ENCODE data around the gene NCK2. TPM values are rescaled to one million over a fixed set of nuclear protein-coding genes. Genes with fewer than 3 reads are reported as not detected.

The NCK2 gene
- total RNA-seq, 1 experiment from 2014 or later, result 21.6 TPM

DNA sequence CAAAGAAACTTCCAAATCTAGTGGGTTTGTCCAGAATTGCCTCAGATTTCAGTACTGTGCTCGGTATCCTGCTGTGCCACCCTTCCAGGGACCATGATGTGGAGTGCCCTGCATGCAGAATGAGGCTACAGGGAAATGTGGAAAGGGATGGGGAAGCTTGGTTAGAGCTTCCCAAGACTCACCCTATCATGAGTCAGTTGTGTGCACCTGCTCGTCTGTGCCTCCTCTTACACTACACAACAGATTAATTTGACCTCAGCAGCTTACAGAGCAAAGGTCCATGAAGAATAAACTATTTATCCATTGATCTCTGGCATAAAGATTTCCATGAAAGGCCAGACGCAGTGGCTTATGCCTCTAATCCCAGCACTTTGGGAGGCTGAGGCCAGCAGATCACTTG, 21.3 kb upstream of the NCK2 start:
- Histone ChIP-seq H3K27me3 (replicated peaks; ENCODE audit: insufficient read depth, low read depth, low read length, poor library complexity) (peaks cover 15% of the 10 kb centered on the region), H3K27ac (ENCODE audit: low read depth, low read length, poor library complexity, severe bottlenecking) (no peak overlapping the region), H3K9me3 (ENCODE audit: low read depth, low read length, poor library complexity, severe bottlenecking) (peaks cover 2% of the 10 kb centered on the region), H3K4me1 (ENCODE audit: insufficient read depth, low read length, poor library complexity, severe bottlenecking) (no peaks in the 10 kb centered on the region), H3K36me3 (ENCODE audit: insufficient read depth, low read length, poor library complexity, severe bottlenecking) (no peaks in the 10 kb centered on the region), H3K4me3 (ENCODE audit: low read depth, low read length, poor library complexity, severe bottlenecking) (no peak overlapping the region)
- no peak for TF ChIP-seq EZH2 (IDR thresholded peaks at IDR 0.05; ENCODE audit: borderline replicate concordance, low read depth, low read length, poor library complexity, severe bottlenecking)
- TF ChIP-seq, protein P1, sequence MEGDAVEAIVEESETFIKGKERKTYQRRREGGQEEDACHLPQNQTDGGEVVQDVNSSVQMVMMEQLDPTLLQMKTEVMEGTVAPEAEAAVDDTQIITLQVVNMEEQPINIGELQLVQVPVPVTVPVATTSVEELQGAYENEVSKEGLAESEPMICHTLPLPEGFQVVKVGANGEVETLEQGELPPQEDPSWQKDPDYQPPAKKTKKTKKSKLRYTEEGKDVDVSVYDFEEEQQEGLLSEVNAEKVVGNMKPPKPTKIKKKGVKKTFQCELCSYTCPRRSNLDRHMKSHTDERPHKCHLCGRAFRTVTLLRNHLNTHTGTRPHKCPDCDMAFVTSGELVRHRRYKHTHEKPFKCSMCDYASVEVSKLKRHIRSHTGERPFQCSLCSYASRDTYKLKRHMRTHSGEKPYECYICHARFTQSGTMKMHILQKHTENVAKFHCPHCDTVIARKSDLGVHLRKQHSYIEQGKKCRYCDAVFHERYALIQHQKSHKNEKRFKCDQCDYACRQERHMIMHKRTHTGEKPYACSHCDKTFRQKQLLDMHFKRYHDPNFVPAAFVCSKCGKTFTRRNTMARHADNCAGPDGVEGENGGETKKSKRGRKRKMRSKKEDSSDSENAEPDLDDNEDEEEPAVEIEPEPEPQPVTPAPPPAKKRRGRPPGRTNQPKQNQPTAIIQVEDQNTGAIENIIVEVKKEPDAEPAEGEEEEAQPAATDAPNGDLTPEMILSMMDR (conservative IDR thresholded peaks at IDR 0.05; ENCODE audit: low read depth, low read length), result no peak
- ChIA-PET POLR2A (ENCODE audit: low non-redundant PET) (no interaction called here), CTCF (no interaction called here)
- no TSS peak for BruUV-seq (replicated peaks)
- intact Hi-C loops (cut with micrococcal nuclease; ENCODE audit: unreplicated experiment), result no loop called here
- DNase-seq (ENCODE audit: low spot score), result no peak

DNA sequence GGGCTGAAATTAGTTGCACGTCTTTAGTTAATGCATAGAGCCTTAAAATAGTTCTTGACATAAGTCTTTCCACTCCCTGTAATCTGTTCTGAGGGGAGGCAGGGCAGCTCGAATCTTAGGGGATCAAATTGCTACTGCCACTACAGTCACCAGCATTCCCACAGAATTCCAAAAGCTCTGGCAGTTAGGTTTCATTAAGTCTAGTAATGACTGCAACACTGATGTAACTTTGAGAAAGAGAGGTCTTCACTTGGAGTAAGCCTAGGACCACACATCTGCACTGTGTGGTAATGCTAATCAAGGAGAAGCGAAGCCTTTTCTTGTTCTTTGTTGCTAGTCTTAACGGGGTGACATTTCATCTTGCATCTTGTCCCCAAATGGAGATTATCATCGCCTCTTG, 19.3 kb upstream of the NCK2 start:
- ChIA-PET POLR2A (ENCODE audit: low non-redundant PET) (no interaction called here), CTCF (no interaction called here)
- no peak for TF ChIP-seq EZH2 (IDR thresholded peaks at IDR 0.05; ENCODE audit: borderline replicate concordance, low read depth, low read length, poor library complexity, severe bottlenecking)
- TF ChIP-seq, protein P1 (conservative IDR thresholded peaks at IDR 0.05; ENCODE audit: low read depth, low read length), result no peak
- Histone ChIP-seq H3K4me3 (ENCODE audit: low read depth, low read length, poor library complexity, severe bottlenecking) (no peak overlapping the region), H3K36me3 (ENCODE audit: insufficient read depth, low read length, poor library complexity, severe bottlenecking) (no peaks in the 10 kb centered on the region), H3K27ac (ENCODE audit: low read depth, low read length, poor library complexity, severe bottlenecking) (no peak overlapping the region), H3K27me3 (replicated peaks; ENCODE audit: insufficient read depth, low read depth, low read length, poor library complexity) (peaks cover 6% of the 10 kb centered on the region), H3K4me1 (ENCODE audit: insufficient read depth, low read length, poor library complexity, severe bottlenecking) (no peaks in the 10 kb centered on the region), H3K9me3 (ENCODE audit: low read depth, low read length, poor library complexity, severe bottlenecking) (peaks cover 2% of the 10 kb centered on the region)
- no TSS peak for BruUV-seq (replicated peaks)
- intact Hi-C loops (cut with micrococcal nuclease; ENCODE audit: unreplicated experiment), result no loop called here
- DNase-seq (ENCODE audit: low spot score), result no peak

DNA sequence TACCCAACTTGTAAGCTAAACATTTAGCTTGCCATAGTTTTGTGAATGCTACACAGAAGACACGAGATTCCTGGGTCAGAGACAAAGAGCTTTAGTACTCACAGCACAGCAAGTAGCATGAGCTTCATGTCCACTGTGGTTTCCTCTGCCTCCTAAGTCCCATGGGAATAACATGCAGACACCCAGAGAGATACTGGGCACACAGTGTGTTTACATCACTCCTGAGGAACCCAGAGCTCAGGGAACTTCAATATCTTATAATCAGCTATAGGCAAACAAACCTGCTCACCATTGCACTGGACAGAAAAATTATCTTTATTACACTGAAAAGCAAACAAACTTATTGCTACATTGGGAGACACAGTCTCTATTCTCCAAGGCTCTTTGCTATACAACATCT, 14.5 kb upstream of the NCK2 start:
- BruUV-seq (replicated peaks), result no TSS peak
- Histone ChIP-seq H3K9me3 (ENCODE audit: low read depth, low read length, poor library complexity, severe bottlenecking) (peaks cover 2% of the 10 kb centered on the region), H3K27ac (ENCODE audit: low read depth, low read length, poor library complexity, severe bottlenecking) (no peak overlapping the region), H3K27me3 (replicated peaks; ENCODE audit: insufficient read depth, low read depth, low read length, poor library complexity) (no peaks in the 10 kb centered on the region), H3K36me3 (ENCODE audit: insufficient read depth, low read length, poor library complexity, severe bottlenecking) (no peaks in the 10 kb centered on the region), H3K4me1 (ENCODE audit: insufficient read depth, low read length, poor library complexity, severe bottlenecking) (no peaks in the 10 kb centered on the region), H3K4me3 (ENCODE audit: low read depth, low read length, poor library complexity, severe bottlenecking) (no peak overlapping the region)
- TF ChIP-seq, protein P1 (conservative IDR thresholded peaks at IDR 0.05; ENCODE audit: low read depth, low read length), result no peak
- no peak for TF ChIP-seq EZH2 (IDR thresholded peaks at IDR 0.05; ENCODE audit: borderline replicate concordance, low read depth, low read length, poor library complexity, severe bottlenecking)
- ChIA-PET POLR2A (ENCODE audit: low non-redundant PET) (no interaction called here), CTCF (no interaction called here)
- intact Hi-C loops (cut with micrococcal nuclease; ENCODE audit: unreplicated experiment), result no loop called here
- DNase-seq (ENCODE audit: low spot score), result no peak

Data from A673 (cell line).